Stimulated activated CD4-positive, alpha-beta T cell treated with anti-CD3 and anti-CD28 coated beads, Interleukin-2, amount 100 ng/mL, for 24 hours (primary cell): ENCODE results near the gene TRDN.

Experiments
- DNase-seq, 2 donors: peaks; one replicate each; pipeline ENCODE4 v3.0.0-alpha.2; 2020

The TRDN gene

GRCh38 chr6:123636782-123637181 lies at the start of gene TRDN:
TSS of gene TRDN (minus strand) at chr6:123636950. CDS start at chr6:123636775, 175 bp downstream.
- DNase-seq, result no peak

GRCh38 chr6:123681957-123682462 lies 45.3 kb upstream of the TRDN start:
- no peak for DNase-seq

DNA sequence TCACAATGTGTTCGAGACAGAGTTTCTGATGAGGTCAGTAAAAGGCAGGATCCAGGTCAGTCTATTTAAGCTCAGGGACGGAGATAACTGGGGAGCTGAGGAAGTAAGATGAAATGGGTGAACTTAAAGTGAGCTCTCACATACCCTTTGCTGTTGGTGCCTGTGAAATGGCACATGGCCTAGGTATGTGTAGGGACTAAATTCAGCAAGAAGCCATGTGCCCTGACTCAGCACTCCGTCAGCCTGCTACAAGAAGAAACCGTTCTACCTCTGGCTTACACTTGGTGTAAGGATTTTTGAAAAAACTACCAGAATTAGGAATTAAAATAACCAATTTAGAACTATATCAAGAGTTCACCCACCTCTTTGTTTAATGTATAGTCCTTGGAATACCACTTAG lies 41.1 kb upstream of the TRDN start:
- DNase-seq, result no peak

DNA sequence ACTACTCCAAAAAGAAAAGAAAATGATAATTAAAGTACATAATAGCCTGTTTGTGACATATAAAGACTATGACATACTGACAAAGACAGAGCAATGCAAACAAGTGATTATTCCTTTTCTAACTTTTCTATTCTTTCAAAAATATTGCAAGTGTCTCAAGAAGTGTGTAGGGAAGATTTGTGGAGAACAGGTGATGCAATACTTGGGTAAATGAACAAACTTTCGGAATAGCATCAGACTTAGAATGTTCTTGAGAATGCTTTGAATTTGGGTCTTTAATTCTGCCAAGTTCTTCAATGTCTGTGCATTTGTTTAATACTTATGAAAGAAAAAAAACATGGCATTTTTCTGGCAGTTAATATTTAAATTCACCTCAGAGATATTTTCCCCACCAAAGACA lies 40.0 kb upstream of the TRDN start:
- DNase-seq, result no peak

DNA sequence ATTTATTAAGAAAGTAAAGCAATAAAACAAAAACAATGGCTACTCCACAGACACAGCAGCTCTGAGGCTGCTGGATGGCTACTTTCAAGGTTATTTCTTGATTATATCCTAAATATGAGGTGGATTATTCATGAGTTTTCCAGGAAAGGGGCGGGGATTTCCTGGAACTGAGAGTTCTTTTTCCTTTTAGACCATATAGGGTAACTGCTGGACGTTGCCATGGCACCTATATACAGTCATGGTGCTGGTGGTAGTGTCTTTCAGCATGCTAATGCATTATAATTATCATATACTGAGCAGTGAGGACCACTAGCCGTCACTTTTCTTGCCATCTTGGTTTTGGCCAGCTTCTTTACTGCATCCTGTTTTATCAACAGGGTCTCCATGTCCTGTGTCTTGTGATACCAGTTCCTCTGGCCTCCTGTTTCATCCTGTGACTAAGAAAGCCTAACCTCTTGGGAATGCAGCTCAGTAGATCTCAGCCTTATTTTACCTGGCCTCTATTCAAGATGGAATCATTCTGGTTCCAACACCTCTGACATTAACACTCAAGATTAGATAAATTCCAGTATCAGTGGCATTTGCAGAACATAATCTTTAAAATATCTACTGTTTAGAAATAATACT lies 32.3 kb upstream of the TRDN start:
- no peak for DNase-seq

- no peak for DNase-seq
These were observed 31.3 kb upstream of the TRDN start for GRCh38 chr6:123668063-123668462.

- DNase-seq, result no peak
These were observed 26.7 kb upstream of the TRDN start for GRCh38 chr6:123663436-123663835.

GRCh38 chr6:123662757-123663156 lies 26.0 kb upstream of the TRDN start:
- no peak for DNase-seq

GRCh38 chr6:123661105-123661891 lies 24.5 kb upstream of the TRDN start:
- DNase-seq, result no peak

- no peak for DNase-seq
These were observed 23.4 kb upstream of the TRDN start for GRCh38 chr6:123659960-123660748.

DNA sequence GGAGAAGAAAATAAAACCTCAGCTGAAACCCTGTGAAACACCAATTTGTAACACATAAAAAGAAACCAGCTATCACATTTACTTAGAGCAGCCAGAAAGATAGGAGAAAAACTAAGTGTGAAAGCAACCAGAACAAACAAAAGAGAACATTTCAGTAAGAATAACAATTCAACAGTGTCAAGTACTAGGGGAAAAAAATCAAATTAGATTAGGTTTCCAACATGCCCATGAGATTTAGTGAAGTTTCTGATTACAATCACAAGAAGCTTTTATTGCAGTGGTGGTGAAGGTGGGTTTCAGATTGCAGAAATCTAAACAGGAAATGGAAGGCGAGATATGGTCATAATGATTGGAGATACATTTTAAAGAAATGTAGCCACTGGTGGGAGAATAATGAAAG lies 22.1 kb upstream of the TRDN start:
- no peak for DNase-seq

- no peak for DNase-seq
These were observed 19.0 kb upstream of the TRDN start for GRCh38 chr6:123655521-123656306.

DNA sequence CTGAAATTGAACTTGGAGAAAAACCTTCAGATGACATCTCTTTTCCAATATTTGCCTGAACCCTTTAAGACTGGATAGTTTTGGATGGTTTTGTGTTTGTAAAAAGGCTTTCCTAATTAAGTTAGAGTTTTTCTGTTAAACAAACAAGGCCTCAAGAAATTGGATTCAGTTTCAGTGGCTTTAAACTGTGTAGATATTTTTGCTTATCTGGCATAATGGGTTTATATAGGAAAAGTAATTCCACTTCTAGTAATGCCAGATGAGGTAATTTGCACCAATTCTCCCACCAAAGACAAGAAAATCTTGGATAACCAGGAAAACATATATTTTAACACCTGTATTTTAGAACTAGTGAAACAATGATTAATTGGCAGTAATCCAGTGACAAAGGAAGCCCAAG lies 12.0 kb upstream of the TRDN start:
- no peak for DNase-seq

- DNase-seq, result no peak
These were observed 11.3 kb upstream of the TRDN start for GRCh38 chr6:123648020-123648580.

DNA sequence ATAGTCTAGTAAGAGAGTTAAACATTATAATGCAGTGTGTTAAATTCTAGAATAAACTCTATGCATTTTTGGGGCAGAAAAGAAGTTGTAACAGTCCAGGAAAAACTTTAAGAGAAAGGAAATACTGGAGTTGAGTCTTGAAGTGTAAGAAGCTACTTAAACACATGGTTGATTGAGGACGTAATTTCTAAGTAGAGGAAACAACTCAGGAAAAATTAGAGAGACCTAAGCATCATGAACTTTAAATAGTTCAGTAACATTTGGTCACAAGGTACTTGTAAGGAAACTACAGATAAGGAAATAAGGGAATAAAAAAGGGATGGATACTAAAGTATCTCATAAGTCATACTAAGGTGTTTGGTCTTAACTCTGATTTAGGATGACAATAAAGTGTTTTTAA lies 4.7 kb upstream of the TRDN start:
- DNase-seq, result no peak

GRCh38 chr6:123640567-123641187 lies 3.9 kb upstream of the TRDN start:
- DNase-seq, result no peak

GRCh38 chr6:123638865-123639264 lies 2.1 kb upstream of the TRDN start:
- DNase-seq, result no peak

GRCh38 chr6:123636282-123636681 lies 468 bp downstream of the TRDN start:
- DNase-seq, result no peak

GRCh38 chr6:123635567-123635966 lies 1.2 kb downstream of the TRDN start:
- DNase-seq, result no peak

DNA sequence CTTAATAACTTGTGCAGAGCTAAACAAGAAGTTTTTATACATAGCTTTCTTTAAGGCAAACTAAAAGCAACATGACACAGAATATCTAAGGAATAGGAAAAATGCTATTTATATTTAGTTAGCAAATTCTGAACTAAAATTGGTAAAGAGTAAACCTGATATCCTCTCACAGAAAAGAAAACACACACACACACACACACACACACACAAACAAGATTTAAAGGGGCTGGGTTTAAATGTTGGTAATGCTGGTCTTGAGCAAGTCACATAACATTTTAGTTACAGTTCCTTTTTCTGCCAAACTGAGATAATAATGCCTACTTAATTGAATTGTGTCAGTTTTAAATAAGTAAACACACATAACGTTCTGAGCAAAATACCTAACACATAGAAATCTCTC lies 1.6 kb downstream of the TRDN start:
- DNase-seq, result no peak

DNA sequence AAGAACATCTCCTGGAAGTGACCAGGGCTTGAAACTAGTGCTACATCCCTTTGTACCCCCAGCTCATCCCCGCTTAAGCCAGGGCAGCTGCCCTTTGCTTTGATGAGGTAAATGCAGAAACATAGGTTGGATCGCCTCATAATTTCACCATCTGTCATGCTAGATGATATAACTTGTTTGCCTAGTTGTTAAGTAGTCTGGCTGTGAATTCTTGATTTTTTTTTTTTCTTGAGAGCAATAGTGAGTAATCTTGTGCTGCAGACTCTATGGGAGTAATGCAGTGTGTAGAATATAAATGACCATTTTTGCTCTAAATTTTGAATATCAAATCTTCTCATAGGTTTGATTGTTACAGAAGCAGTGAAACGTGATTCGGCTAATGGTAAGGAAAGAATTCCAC lies 4.1 kb downstream of the TRDN start:
- DNase-seq, result no peak
